Spinal cord (tissue), 10 donors: ENCODE measurements around the gene P2RY14. TPM values are rescaled to one million over a fixed set of nuclear protein-coding genes. Genes with fewer than 3 reads are reported as not detected.

Experiments used
- DNase-seq, 6 donors: peaks; one replicate each; pipeline versions ENCODE4 v3.0.0 to v3.0.0-alpha.2; 2013 to 2015; ENCODE audit warnings: low spot score in 6 of 6, low read depth in 4 of 6
- H3K27ac ChIP-seq: one replicate; pipeline ENCODE4 v1.5.1; 2013; ENCODE audit warnings: low read depth, low read length, control low read depth
- H3K27me3 ChIP-seq: one replicate; pipeline ENCODE4 v1.6.1; 2013; ENCODE audit warnings: low read length; ENCODE audit not compliant: control insufficient read depth, insufficient read depth
- H3K36me3 ChIP-seq: one replicate; pipeline ENCODE4 v1.6.1; 2013; ENCODE audit warnings: low read length; ENCODE audit not compliant: control insufficient read depth, insufficient read depth
- H3K4me1 ChIP-seq: one replicate; pipeline ENCODE4 v1.6.1; 2013; ENCODE audit warnings: low read length; ENCODE audit not compliant: control insufficient read depth, insufficient read depth
- H3K4me3 ChIP-seq: one replicate; pipeline ENCODE4 v1.5.1; 2013; ENCODE audit warnings: low read depth, low read length, control low read depth
- H3K9me3 ChIP-seq: one replicate; pipeline ENCODE4 v1.6.1; 2013; ENCODE audit warnings: low read length; ENCODE audit not compliant: control insufficient read depth, insufficient read depth
- WGBS: methylation state at CpG from one replicate; pipeline ENCODE4 v1.1.5; 2013; ENCODE audit warnings: missing lambda C conversion rate; ENCODE audit not compliant: insufficient coverage; 5-methylcytosine and 5-hydroxymethylcytosine counted together
- polyA plus RNA-seq, 2 donors: library from polyadenylated mRNA; unstranded; fragments of 120-200 nt; gene quantifications; one replicate each; pipeline ENCODE4 v1.2.1, GENCODE V29; 2013; ENCODE audit not compliant: insufficient read length in 2 of 2
- total RNA-seq, 2 donors: library from RNA; depleted of rRNA in 1 of 2; stranded (reverse); fragments of 120-200 nt in 1 of 2; fragments of >200 nt in 1 of 2; gene quantifications; one replicate each; pipeline versions ENCODE4 v1.2.3 to v1.2.4, GENCODE V29; 2013 to 2014
- donor health status: healthy.

Gene P2RY14
- total and polyA plus RNA-seq, 4 donors = 1.3 to 8.9 (median 4.8) TPM

GRCh38 chr3:151315846-151316245, 37.5 kb upstream of the P2RY14 start:
- no CpG with 5 or more reads among the region's 2 CpGs for WGBS
- Histone ChIP-seq H3K4me1 (no peaks in the 10 kb centered on the region), H3K36me3 (no peaks in the 10 kb centered on the region), H3K4me3 (no peak overlapping the region), H3K27ac (no peak overlapping the region), H3K9me3 (no peaks in the 10 kb centered on the region), H3K27me3 (no peaks in the 10 kb centered on the region)
- no peak for DNase-seq

DNA sequence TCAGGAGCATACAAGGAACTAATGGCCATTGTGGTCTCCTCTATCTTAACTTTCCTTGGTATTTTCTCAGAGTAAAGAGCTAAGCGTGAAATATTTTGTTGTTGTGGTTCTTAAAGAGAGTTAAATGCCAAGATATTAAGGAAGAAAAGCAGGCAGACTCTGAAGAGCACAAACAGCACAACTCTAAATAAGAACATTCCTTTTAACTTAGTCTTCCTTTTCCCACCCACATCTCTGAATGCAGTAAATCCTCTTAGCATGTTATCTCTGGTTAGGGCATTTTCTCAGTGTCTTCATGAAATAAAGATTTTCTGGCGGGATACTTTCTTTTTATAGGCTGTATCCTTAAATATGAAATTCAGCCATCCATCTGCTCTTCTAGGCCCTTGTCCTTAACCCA, 36.8 kb upstream of the P2RY14 start:
- Histone ChIP-seq H3K27me3 (no peaks in the 10 kb centered on the region), H3K4me3 (no peak overlapping the region), H3K27ac (no peak overlapping the region), H3K4me1 (no peaks in the 10 kb centered on the region), H3K9me3 (no peaks in the 10 kb centered on the region), H3K36me3 (no peaks in the 10 kb centered on the region)
- no peak for DNase-seq
- WGBS = no CpG with 5 or more reads among the region's 2 CpGs

- H3K27ac ChIP-seq = no peak overlapping the region
- no peaks in the 10 kb centered on the region for H3K9me3 ChIP-seq
- no peaks in the 10 kb centered on the region for H3K27me3 ChIP-seq
- no peak for DNase-seq
- H3K36me3 ChIP-seq = no peaks in the 10 kb centered on the region
- WGBS = 100% methylated on average over 3 of the region's 5 CpGs
- no peak overlapping the region for H3K4me3 ChIP-seq
- H3K4me1 ChIP-seq = no peaks in the 10 kb centered on the region
These were observed 36.3 kb upstream of the P2RY14 start for GRCh38 chr3:151314593-151314992.

DNA sequence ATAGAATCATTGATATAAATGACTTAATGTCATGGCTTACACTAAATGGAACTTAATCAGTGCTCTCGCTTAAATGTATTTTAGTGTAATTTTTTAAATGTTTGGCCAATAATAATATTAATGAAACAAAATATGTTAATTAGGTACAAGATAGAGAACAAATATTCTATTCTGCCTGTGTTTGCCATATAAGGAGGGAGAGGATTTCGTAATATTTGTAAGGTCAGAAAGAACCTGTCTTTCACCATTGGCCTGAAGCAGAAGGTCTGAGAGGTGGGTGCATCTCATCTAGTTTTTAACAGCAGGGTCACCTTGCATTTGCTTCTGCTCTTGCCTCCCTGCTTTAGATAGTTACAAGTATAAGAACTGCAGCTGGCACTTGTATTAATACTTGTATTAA, 35.8 kb upstream of the P2RY14 start:
- Histone ChIP-seq H3K9me3 (no peaks in the 10 kb centered on the region), H3K27ac (no peak overlapping the region), H3K4me3 (no peak overlapping the region), H3K27me3 (no peaks in the 10 kb centered on the region), H3K4me1 (no peaks in the 10 kb centered on the region), H3K36me3 (no peaks in the 10 kb centered on the region)
- no peak for DNase-seq
- 83% methylated on average over 1 of the region's 2 CpGs for WGBS

- Histone ChIP-seq H3K27ac (no peak overlapping the region), H3K4me3 (no peak overlapping the region), H3K9me3 (no peaks in the 10 kb centered on the region), H3K36me3 (no peaks in the 10 kb centered on the region), H3K4me1 (no peaks in the 10 kb centered on the region), H3K27me3 (no peaks in the 10 kb centered on the region)
- WGBS = 100% methylated on average over 2 of the region's 3 CpGs
- DNase-seq = no peak
These were observed 34.6 kb upstream of the P2RY14 start for GRCh38 chr3:151312972-151313371.

- Histone ChIP-seq H3K9me3 (no peaks in the 10 kb centered on the region), H3K36me3 (no peaks in the 10 kb centered on the region), H3K27ac (no peak overlapping the region), H3K4me1 (peaks cover under 1% of the 10 kb centered on the region), H3K4me3 (no peak overlapping the region), H3K27me3 (no peaks in the 10 kb centered on the region)
- WGBS = 100% methylated on average over 1 of the region's 2 CpGs
- no peak for DNase-seq
These were observed 31.2 kb upstream of the P2RY14 start for GRCh38 chr3:151309566-151309965.

GRCh38 chr3:151307583-151308488, 29.5 kb upstream of the P2RY14 start:
- no CpG with 5 or more reads among the region's 1 CpG for WGBS
- Histone ChIP-seq H3K4me1 (peaks cover 5% of the 10 kb centered on the region), H3K36me3 (no peaks in the 10 kb centered on the region), H3K27me3 (no peaks in the 10 kb centered on the region), H3K4me3 (no peak overlapping the region), H3K27ac (no peak overlapping the region), H3K9me3 (no peaks in the 10 kb centered on the region)
- DNase-seq = no peak

GRCh38 chr3:151307131-151307530, 28.8 kb upstream of the P2RY14 start:
- no peak overlapping the region for H3K27ac ChIP-seq
- no peaks in the 10 kb centered on the region for H3K27me3 ChIP-seq
- H3K4me3 ChIP-seq = no peak overlapping the region
- no peaks in the 10 kb centered on the region for H3K9me3 ChIP-seq
- DNase-seq = no peak
- H3K4me1 ChIP-seq = peaks cover 5% of the 10 kb centered on the region
- H3K36me3 ChIP-seq = no peaks in the 10 kb centered on the region

DNA sequence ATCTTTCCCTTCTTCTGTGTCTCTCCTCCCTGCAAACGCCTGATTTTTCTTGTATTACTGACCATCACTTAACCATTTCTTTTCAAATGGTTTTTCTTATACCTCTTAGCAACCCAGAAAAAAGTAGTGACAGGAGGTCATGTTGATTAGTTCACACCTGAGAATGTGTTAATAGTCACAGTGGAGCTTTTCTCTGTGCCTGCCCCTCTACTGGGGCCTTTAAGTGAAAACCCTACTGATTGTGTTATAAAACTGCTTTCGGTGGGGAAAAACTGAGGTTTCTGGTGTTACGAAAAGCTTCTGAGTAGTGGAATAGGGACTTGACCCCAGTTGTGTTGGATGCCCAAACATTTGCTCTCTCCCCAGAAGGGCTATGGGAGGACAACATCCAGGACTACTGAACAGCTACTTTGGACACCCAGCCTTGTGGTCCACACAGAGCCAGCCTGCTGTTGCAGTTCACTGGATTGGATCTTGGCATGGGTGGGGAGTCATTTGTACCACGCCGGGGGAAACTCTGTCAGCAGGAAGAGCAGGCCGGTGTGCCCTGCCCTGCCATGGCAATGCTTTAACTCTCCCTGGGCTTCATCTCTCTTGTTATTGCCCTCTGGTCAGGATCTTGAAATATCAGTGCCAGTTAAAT, 27.9 kb upstream of the P2RY14 start:
- H3K27ac ChIP-seq = no peak overlapping the region
- peaks cover 5% of the 10 kb centered on the region for H3K4me1 ChIP-seq
- no peaks in the 10 kb centered on the region for H3K36me3 ChIP-seq
- no peak overlapping the region for H3K4me3 ChIP-seq
- H3K9me3 ChIP-seq = no peaks in the 10 kb centered on the region
- DNase-seq = no peak
- no peaks in the 10 kb centered on the region for H3K27me3 ChIP-seq
- 20% methylated on average over 1 of the region's 6 CpGs for WGBS

DNA sequence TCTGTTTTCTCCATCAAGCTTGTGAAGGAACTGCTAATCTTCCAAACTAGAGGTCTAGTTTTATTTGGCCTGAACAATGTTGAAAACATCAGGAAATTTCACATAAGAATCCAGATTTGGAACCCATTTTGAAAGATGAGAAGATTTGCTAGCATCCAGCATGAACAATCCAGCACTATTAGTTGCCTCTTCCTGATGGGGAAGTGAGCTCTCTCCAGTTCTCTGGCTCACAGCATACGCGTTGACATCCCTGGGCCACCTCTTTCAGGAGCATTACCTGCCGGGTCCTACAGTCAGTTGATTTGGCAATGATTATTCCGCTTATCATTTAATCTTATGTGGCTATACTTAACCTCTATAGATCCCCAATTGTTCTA, 27.4 kb upstream of the P2RY14 start:
- no peaks in the 10 kb centered on the region for H3K36me3 ChIP-seq
- no peaks in the 10 kb centered on the region for H3K9me3 ChIP-seq
- H3K27ac ChIP-seq = no peak overlapping the region
- peaks cover 5% of the 10 kb centered on the region for H3K4me1 ChIP-seq
- no peak overlapping the region for H3K4me3 ChIP-seq
- no peak for DNase-seq
- H3K27me3 ChIP-seq = no peaks in the 10 kb centered on the region
- 75% methylated on average over 2 of the region's 4 CpGs for WGBS
